Measurements from ENCODE around the gene IFNAR2.

- no peak for TF ChIP-seq POLR2A (IDR thresholded peaks at IDR 0.05)
- no peak for TF ChIP-seq CTCF (IDR thresholded peaks at IDR 0.05)
Observed at GRCh38 chr21:33203371-33203724, 26.4 kb upstream of the IFNAR2 start.
